HEK293T (cell line): Measurements from ENCODE around the gene ROBO3.

Experiments used
- CTCF ChIA-PET: fragments of 350-600 bp; formaldehyde crosslinking; extraction: SDS; loops from one replicate; lab custom pipeline; 2021; ENCODE audit warnings: antibody characterized with exemption, inconsistent platforms; lab: Yijun Ruan, JAX
- POLR2A ChIA-PET: fragments of 350-600 bp; formaldehyde crosslinking; extraction: SDS; loops from one replicate; lab custom pipeline; 2020; ENCODE audit warnings: antibody characterized with exemption, inconsistent platforms; lab: Yijun Ruan, JAX
- DNase-seq: peaks from one replicate; pipeline ENCODE4 v3.0.0; 2012; ENCODE audit warnings: mixed read lengths; ENCODE audit errors: extremely low spot score
- ARNT ChIP-seq: fragments of 450-650 bp; IDR thresholded peaks from 2 replicates; pipeline ENCODE4 v1.6.1; 2017; ENCODE audit warnings: mild to moderate bottlenecking
- BHLHE40 ChIP-seq: fragments of 450-650 bp; IDR thresholded peaks from 2 replicates; pipeline ENCODE4 v1.6.1; 2016; ENCODE audit warnings: mild to moderate bottlenecking, moderate library complexity, borderline replicate concordance
- CTBP1 ChIP-seq: fragments of 450-650 bp; IDR thresholded peaks from 2 replicates; pipeline ENCODE4 v1.6.1; 2016; ENCODE audit warnings: borderline replicate concordance
- ELF4 ChIP-seq: fragments of 450-650 bp; IDR thresholded peaks from 2 replicates; pipeline ENCODE4 v1.6.1; 2017; ENCODE audit warnings: antibody characterized with exemption
- FOXA1 ChIP-seq: fragments of 450-650 bp; IDR thresholded peaks from 2 replicates; pipeline ENCODE4 v1.6.1; 2016; ENCODE audit warnings: mild to moderate bottlenecking
- FOXK2 ChIP-seq: fragments of 450-650 bp; IDR thresholded peaks from 2 replicates; pipeline ENCODE4 v1.6.1; 2016; ENCODE audit warnings: mild to moderate bottlenecking
- FOXM1 ChIP-seq: fragments of 450-650 bp; IDR thresholded peaks from 2 replicates; pipeline ENCODE4 v1.6.1; 2017; ENCODE audit warnings: mild to moderate bottlenecking, borderline replicate concordance
- HDGF ChIP-seq: fragments of 450-650 bp; IDR thresholded peaks from 2 replicates; pipeline ENCODE4 v1.6.1; 2017; ENCODE audit warnings: antibody characterized with exemption, borderline replicate concordance
- L3MBTL2 ChIP-seq: fragments of 450-650 bp; conservative IDR thresholded peaks from 2 replicates; pipeline ENCODE4 v1.6.1; 2016; ENCODE audit warnings: mild to moderate bottlenecking
- LEF1 ChIP-seq: fragments of 450-650 bp; IDR thresholded peaks from 2 replicates; pipeline ENCODE4 v1.6.1; 2017; ENCODE audit warnings: mild to moderate bottlenecking, borderline replicate concordance
- NFRKB ChIP-seq: fragments of 450-650 bp; IDR thresholded peaks from 2 replicates; pipeline ENCODE4 v1.6.1; 2016; ENCODE audit warnings: mild to moderate bottlenecking, moderate library complexity
- PKNOX1 ChIP-seq: fragments of 450-650 bp; IDR thresholded peaks from 2 replicates; pipeline ENCODE4 v1.6.1; 2016
- SP1 ChIP-seq: fragments of 450-650 bp; IDR thresholded peaks from 2 replicates; pipeline ENCODE4 v1.6.1; 2017
- SUZ12 ChIP-seq: fragments of 450-650 bp; IDR thresholded peaks from 2 replicates; pipeline ENCODE4 v1.6.1; 2016; ENCODE audit warnings: mild to moderate bottlenecking
- TARDBP ChIP-seq: fragments of 450-650 bp; IDR thresholded peaks from 2 replicates; pipeline ENCODE4 v1.6.1; 2016
- ZNF384 ChIP-seq: fragments of 450-650 bp; IDR thresholded peaks from 2 replicates; pipeline ENCODE4 v1.6.1; 2016

ROBO3 gene

GRCh38 chr11:124859171-124859570, 6.1 kb upstream of the ROBO3 start:
- ChIA-PET CTCF (interaction anchor here (1.8 kb wide), 1 partner anchor 22 kb away, joined by 9 read pairs; no protein-coding TSS in a partner anchor), POLR2A (no interaction called here)

GRCh38 chr11:124861670-124862069, 3.6 kb upstream of the ROBO3 start:
- ChIA-PET CTCF (no interaction called here), POLR2A (interaction anchor here (1.9 kb wide), 1 partner anchor 15 kb away, joined by 6 read pairs; no protein-coding TSS in a partner anchor)
- TF ChIP-seq NFRKB = no peak
- no peak for TF ChIP-seq SUZ12
- TF ChIP-seq HDGF = no peak
- DNase-seq = no peak

More at GRCh38 chr11:124859171-124859570, 6.1 kb upstream of the ROBO3 start:
- TF ChIP-seq PKNOX1 (no peak), FOXM1 (no peak), FOXA1 (no peak), ZNF384 (no peak), ARNT (no peak), BHLHE40 (no peak), ELF4 (no peak)
- DNase-seq = no peak

GRCh38 chr11:124863137-124863825, 2.0 kb upstream of the ROBO3 start:
- CTCF ChIA-PET = no interaction called here
- TF ChIP-seq ELF4 (no peak), SUZ12 (no peak), FOXM1 (no peak), SP1 (no peak), NFRKB (no peak), HDGF (no peak), FOXK2 (no peak)

GRCh38 chr11:124863826-124864165, 1.4 kb upstream of the ROBO3 start:
- DNase-seq = no peak
- ChIA-PET CTCF (no interaction called here), POLR2A (no interaction called here)
- TF ChIP-seq BHLHE40 = no peak

More at GRCh38 chr11:124863137-124863825, 2.0 kb upstream of the ROBO3 start:
- no peak for DNase-seq
- POLR2A ChIA-PET = no interaction called here

GRCh38 chr11:124864176-124864891, 898 bp upstream of the ROBO3 start:
- CTCF ChIA-PET = interaction anchor here (3.0 kb wide), 1 partner anchor 25 kb away, joined by 24 read pairs; no protein-coding TSS in a partner anchor
- no peak for DNase-seq
- POLR2A ChIA-PET = no interaction called here

GRCh38 chr11:124864892-124865180, 396 bp upstream of the ROBO3 start:
- TF ChIP-seq PKNOX1 (no peak), NFRKB (no peak), ZNF384 (no peak), SP1 (no peak), SUZ12 (no peak), BHLHE40 (no peak), FOXK2 (no peak), ARNT (no peak), ELF4 (no peak), L3MBTL2 (no peak), TARDBP (no peak), HDGF (no peak), LEF1 (no peak), FOXM1 (no peak), CTBP1 (no peak), FOXA1 (no peak)
- CTCF ChIA-PET = interaction anchor here (1.1 to 3.0 kb wide), 4 partner anchors 26 to 196 kb away, joined by 3 to 24 read pairs (median 6); no protein-coding TSS in a partner anchor
- POLR2A ChIA-PET = no interaction called here

More at GRCh38 chr11:124864176-124864891, 898 bp upstream of the ROBO3 start:
- TF ChIP-seq ELF4 = no peak
- no peak for TF ChIP-seq TARDBP

GRCh38 chr11:124865902-124866851, 945 bp downstream of the ROBO3 start:
- CTCF ChIA-PET = interaction anchor here (0.7 to 3.0 kb wide), 23 partner anchors 9 to 286 kb away, joined by 3 to 24 read pairs (median 4); no protein-coding TSS in a partner anchor
- TF ChIP-seq L3MBTL2 (peak; percentile 99), SUZ12 (no peak), BHLHE40 (no peak)
- POLR2A ChIA-PET = interaction anchor here (1.2 to 3.0 kb wide), 4 partner anchors 10 to 197 kb away, joined by 3 to 23 read pairs (median 6); no protein-coding TSS in a partner anchor

More at GRCh38 chr11:124864892-124865180, 396 bp upstream of the ROBO3 start:
- DNase-seq = no peak

More at GRCh38 chr11:124865902-124866851, 945 bp downstream of the ROBO3 start:
- DNase-seq = peak; percentile 83
